ENCODE data around the gene ARHGAP28. TPM values are rescaled to one million over a fixed set of nuclear protein-coding genes. Genes with fewer than 3 reads are reported as not detected.

ARHGAP28 gene
- total RNA-seq, 2 experiments from 2014 or later: not detected

- POLR2A ChIA-PET: no interaction called here
Measured at GRCh38 chr18:6764382-6764781, 34.9 kb downstream of the ARHGAP28 start.

GRCh38 chr18:6773777-6774176, 44.3 kb downstream of the ARHGAP28 start:
- no peak for TF ChIP-seq CTCF (IDR thresholded peaks at IDR 0.05)
- Mint-ChIP-seq H3K9me3 (peaks cover 2% of the 10 kb centered on the region), H3K4me1 (ENCODE audit: low read depth) (no peaks in the 10 kb centered on the region), H3K27ac (no peak overlapping the region), H3K4me3 (no peak overlapping the region), H3K27me3 (no peaks in the 10 kb centered on the region), H3K36me3 (ENCODE audit: low read depth) (no peaks in the 10 kb centered on the region)
- DNase-seq (no peak), ATAC-seq (no peak)
- CTCF ChIA-PET: no interaction called here
- POLR2A ChIA-PET: no interaction called here
- intact Hi-C loops (cut with micrococcal nuclease): no loop called here

More at GRCh38 chr18:6764382-6764781, 34.9 kb downstream of the ARHGAP28 start:
- H3K36me3 Mint-ChIP-seq (ENCODE audit: low read depth): no peaks in the 10 kb centered on the region
- H3K4me3 Mint-ChIP-seq: no peak overlapping the region
- ATAC-seq: no peak
- peaks cover 5% of the 10 kb centered on the region for H3K9me3 Mint-ChIP-seq
- no peak overlapping the region for H3K27ac Mint-ChIP-seq
- DNase-seq: no peak
- H3K27me3 Mint-ChIP-seq: no peaks in the 10 kb centered on the region
- no peak for TF ChIP-seq CTCF (IDR thresholded peaks at IDR 0.05)
- H3K4me1 Mint-ChIP-seq (ENCODE audit: low read depth): no peaks in the 10 kb centered on the region
- CTCF ChIA-PET: no interaction called here
- intact Hi-C loops (cut with micrococcal nuclease): no loop called here

GRCh38 chr18:6775237-6775636, 45.7 kb downstream of the ARHGAP28 start:
- intact Hi-C loops (cut with micrococcal nuclease): no loop called here

GRCh38 chr18:6775702-6776101, 46.2 kb downstream of the ARHGAP28 start:
- no peak for TF ChIP-seq CTCF (IDR thresholded peaks at IDR 0.05)

More at GRCh38 chr18:6775237-6775636, 45.7 kb downstream of the ARHGAP28 start:
- no peaks in the 10 kb centered on the region for H3K36me3 Mint-ChIP-seq (ENCODE audit: low read depth)
- no peak for ATAC-seq
- peaks cover 2% of the 10 kb centered on the region for H3K9me3 Mint-ChIP-seq
- no peak for TF ChIP-seq CTCF (IDR thresholded peaks at IDR 0.05)
- DNase-seq: no peak
- H3K27me3 Mint-ChIP-seq: no peaks in the 10 kb centered on the region
- no peak overlapping the region for H3K4me3 Mint-ChIP-seq
- no peak overlapping the region for H3K27ac Mint-ChIP-seq
- no peaks in the 10 kb centered on the region for H3K4me1 Mint-ChIP-seq (ENCODE audit: low read depth)
- POLR2A ChIA-PET: no interaction called here
- CTCF ChIA-PET: no interaction called here

GRCh38 chr18:6776188-6776587, 46.7 kb downstream of the ARHGAP28 start:
- Mint-ChIP-seq H3K27me3 (no peaks in the 10 kb centered on the region), H3K4me1 (ENCODE audit: low read depth) (no peaks in the 10 kb centered on the region), H3K36me3 (ENCODE audit: low read depth) (no peaks in the 10 kb centered on the region), H3K27ac (no peak overlapping the region), H3K4me3 (no peak overlapping the region), H3K9me3 (peaks cover 2% of the 10 kb centered on the region)
- intact Hi-C loops (cut with micrococcal nuclease): no loop called here
- POLR2A ChIA-PET: no interaction called here
- CTCF ChIA-PET: no interaction called here
- DNase-seq: no peak
- ATAC-seq: no peak
- TF ChIP-seq CTCF (IDR thresholded peaks at IDR 0.05): no peak

More at GRCh38 chr18:6775702-6776101, 46.2 kb downstream of the ARHGAP28 start:
- ATAC-seq: no peak
- no peak overlapping the region for H3K27ac Mint-ChIP-seq
- H3K9me3 Mint-ChIP-seq: peaks cover 2% of the 10 kb centered on the region
- H3K36me3 Mint-ChIP-seq (ENCODE audit: low read depth): no peaks in the 10 kb centered on the region
- ChIA-PET CTCF (no interaction called here), POLR2A (no interaction called here)
- H3K4me1 Mint-ChIP-seq (ENCODE audit: low read depth): no peaks in the 10 kb centered on the region
- H3K27me3 Mint-ChIP-seq: no peaks in the 10 kb centered on the region
- no peak for DNase-seq
- no peak overlapping the region for H3K4me3 Mint-ChIP-seq
- intact Hi-C loops (cut with micrococcal nuclease): no loop called here
